WTC11 (cell line): ENCODE results near the gene PHACTR2. TPM values are rescaled to one million over a fixed set of nuclear protein-coding genes. Genes with fewer than 3 reads are reported as not detected.
A peak's percentile ranks its signal among the peaks of the same experiment; 100 is the strongest.

ENCODE experiments used
- ATAC-seq: fragments of 200-7000 bp; cut with Tn5 transposase; 2 replicates; pipeline ENCODE4 v1.10.0; 2021; ENCODE audit warnings: mild to moderate bottlenecking, moderate library complexity
- Bru-seq: library from RNA; stranded (reverse); fragments of 400-500 nt; gene quantifications from one replicate; lab custom pipeline; 2021; lab: Mats Ljungman, UMichigan
- CTCF ChIA-PET: fragments of 300-600 bp; sonication (Branson Sonifier 250); formaldehyde crosslinking; loops from one replicate; lab custom pipeline; 2021; ENCODE audit warnings: antibody characterized with exemption; lab: Charles Lee
- POLR2A ChIA-PET: fragments of 350-600 bp; sonication (Branson Sonifier 250); formaldehyde crosslinking; loops from one replicate; lab custom pipeline; 2021; ENCODE audit warnings: antibody characterized with exemption; lab: Charles Lee
- DNase-seq: peaks from one replicate; pipeline ENCODE4 v3.0.0; 2021; ENCODE audit warnings: low spot score
- H3K27ac Mint-ChIP-seq: 2 replicates; pipeline ENCODE4 v1.8.0; 2021; ENCODE audit warnings: mixed read lengths
- H3K27me3 Mint-ChIP-seq: 2 replicates; pipeline ENCODE4 v1.8.0; 2021; ENCODE audit warnings: low read depth, mild to moderate bottlenecking, moderate library complexity, mixed read lengths
- H3K36me3 Mint-ChIP-seq: 2 replicates; pipeline ENCODE4 v1.8.0; 2021; ENCODE audit warnings: mixed read lengths
- H3K4me1 Mint-ChIP-seq: 2 replicates; pipeline ENCODE4 v1.8.0; 2022; ENCODE audit warnings: mixed read lengths
- H3K4me3 Mint-ChIP-seq: 2 replicates; pipeline ENCODE4 v1.8.0; 2021; ENCODE audit warnings: mild to moderate bottlenecking, moderate library complexity, mixed read lengths
- H3K9me3 Mint-ChIP-seq: 2 replicates; pipeline ENCODE4 v1.8.0; 2021; ENCODE audit warnings: mixed read lengths
- CREM ChIP-seq: sonication (generic); formaldehyde crosslinking; IDR thresholded peaks from 2 replicates; pipeline ENCODE4 v1.8.1; 2022; ENCODE audit warnings: mild to moderate bottlenecking, missing genetic modification reagents, moderate library complexity
- E2F5 ChIP-seq: sonication (generic); formaldehyde crosslinking; IDR thresholded peaks from 2 replicates; pipeline ENCODE4 v1.8.1; 2022; ENCODE audit warnings: mild to moderate bottlenecking, moderate library complexity, missing genetic modification reagents
- ETV6 ChIP-seq: sonication (generic); formaldehyde crosslinking; IDR thresholded peaks from 2 replicates; pipeline ENCODE4 v1.8.1; 2022; ENCODE audit warnings: mild to moderate bottlenecking, missing genetic modification reagents
- FOXP1 ChIP-seq: sonication (generic); formaldehyde crosslinking; IDR thresholded peaks from 2 replicates; pipeline ENCODE4 v1.8.0; 2022; ENCODE audit warnings: missing genetic modification reagents, mild to moderate bottlenecking, moderate library complexity, borderline replicate concordance
- GABPB1 ChIP-seq: sonication (generic); formaldehyde crosslinking; IDR thresholded peaks from 2 replicates; pipeline ENCODE4 v1.8.1; 2023; ENCODE audit warnings: mild to moderate bottlenecking, missing genetic modification reagents
- HMGXB4 ChIP-seq: sonication (generic); formaldehyde crosslinking; IDR thresholded peaks from 2 replicates; pipeline ENCODE4 v1.8.1; 2023; ENCODE audit warnings: mild to moderate bottlenecking, moderate library complexity, missing genetic modification reagents
- MYBL2 ChIP-seq: sonication (generic); formaldehyde crosslinking; IDR thresholded peaks from 2 replicates; pipeline ENCODE4 v1.8.1; 2023; ENCODE audit warnings: mild to moderate bottlenecking, moderate library complexity, missing genetic modification reagents
- NFATC4 ChIP-seq: fragments of 250-450 bp; sonication (Bioruptor Pico); IDR thresholded peaks from 2 replicates; pipeline ENCODE4 v1.9.0; 2021; ENCODE audit warnings: mild to moderate bottlenecking
- NR2C2 ChIP-seq: sonication (generic); formaldehyde crosslinking; IDR thresholded peaks from 2 replicates; pipeline ENCODE4 v1.8.0; 2022; ENCODE audit warnings: mild to moderate bottlenecking, missing genetic modification reagents
- TEAD1 ChIP-seq: sonication (generic); formaldehyde crosslinking; IDR thresholded peaks from 2 replicates; pipeline ENCODE4 v1.8.0; 2022; ENCODE audit warnings: mild to moderate bottlenecking, missing genetic modification reagents
- TP53 ChIP-seq: sonication (generic); formaldehyde crosslinking; IDR thresholded peaks from 2 replicates; pipeline ENCODE4 v1.8.1; 2023; ENCODE audit warnings: mild to moderate bottlenecking, missing genetic modification reagents
- ZNF232 ChIP-seq: sonication (generic); formaldehyde crosslinking; IDR thresholded peaks from 2 replicates; pipeline ENCODE4 v1.8.0; 2022; ENCODE audit warnings: mild to moderate bottlenecking, missing genetic modification reagents
- ZNF263 ChIP-seq: sonication (generic); formaldehyde crosslinking; IDR thresholded peaks from 2 replicates; pipeline ENCODE4 v1.8.1; 2022; ENCODE audit warnings: low read depth, mild to moderate bottlenecking, moderate library complexity, missing genetic modification reagents
- ZNF416 ChIP-seq: fragments of 250-450 bp; sonication (Bioruptor Pico); IDR thresholded peaks from 2 replicates; pipeline ENCODE4 v1.9.0; 2021; ENCODE audit warnings: mild to moderate bottlenecking, inconsistent platforms
- long read RNA-seq, 3 experiments: library from RNA in 1 of 3; library from capped mRNA in 1 of 3; library from polyadenylated mRNA in 1 of 3; unstranded in 2 of 3; stranded (forward) in 1 of 3; transcript quantifications; one replicate each; pipeline ENCODE4 v2.0.0, GENCODE V29; 2021
- total RNA-seq: library from RNA; stranded (reverse); gene quantifications from 3 replicates; pipeline ENCODE4 v1.2.3, GENCODE V29; 2021
- TF ChIP-seq, protein P1 (sequence below): fragments of 200-600 bp; IDR thresholded peaks from 2 replicates; pipeline ENCODE4 v1.8.0; 2022; ENCODE audit warnings: antibody characterized with exemption
- TF ChIP-seq, protein P2 (sequence below): sonication (generic); formaldehyde crosslinking; IDR thresholded peaks from 2 replicates; pipeline ENCODE4 v1.8.1; 2022; ENCODE audit warnings: mild to moderate bottlenecking, missing genetic modification reagents, moderate library complexity, borderline replicate concordance
- TF ChIP-seq, protein P3 (sequence below): sonication (generic); formaldehyde crosslinking; IDR thresholded peaks from 2 replicates; pipeline ENCODE4 v1.8.0; 2022; ENCODE audit warnings: mild to moderate bottlenecking, missing genetic modification reagents
- TF ChIP-seq, protein P4 (sequence below): fragments of 250-450 bp; sonication (Bioruptor Pico); IDR thresholded peaks from 2 replicates; pipeline ENCODE4 v1.9.0; 2021; ENCODE audit warnings: mild to moderate bottlenecking, borderline replicate concordance
- TF ChIP-seq, protein P5 (sequence below): sonication (generic); formaldehyde crosslinking; IDR thresholded peaks from 2 replicates; pipeline ENCODE4 v1.8.0; 2022; ENCODE audit warnings: mild to moderate bottlenecking, missing genetic modification reagents

The PHACTR2 gene
- total RNA-seq = 72.6 to 90.5 TPM (median 80.2 TPM) in 3 replicates
- Bru-seq, nascent RNA = percentile 77 among the genes with signal in this experiment
- long read RNA-seq, experiment 1, full-length matches to known transcripts = 119 of 174 reads
- long read RNA-seq, experiment 1, partial matches to known transcripts = 23 of 174 reads
- long read RNA-seq, experiment 1, other reads (novel, unspliced or antisense) = 32 of 174 reads
- long read RNA-seq, experiment 2, full-length matches to known transcripts = 3 of 10 reads
- long read RNA-seq, experiment 2, partial matches to known transcripts = 3 of 10 reads
- long read RNA-seq, experiment 2, other reads (novel, unspliced or antisense) = 4 of 10 reads
- long read RNA-seq, experiment 3, full-length matches to known transcripts = 6 of 21 reads
- long read RNA-seq, experiment 3, partial matches to known transcripts = 12 of 21 reads
- long read RNA-seq, experiment 3, other reads (novel, unspliced or antisense) = 3 of 21 reads

- Mint-ChIP-seq H3K27me3 (no peaks in the 10 kb centered on the region), H3K9me3 (peaks cover 14% of the 10 kb centered on the region), H3K36me3 (peaks cover 15% of the 10 kb centered on the region), H3K27ac (peak within 1 kb of the TSS; percentile 95), H3K4me3 (peak within 1 kb of the TSS; percentile 89), H3K4me1 (peaks cover 75% of the 10 kb centered on the region)
- peak; percentile 89 for DNase-seq
- CTCF ChIA-PET = interaction anchor here (0.9 to 2.3 kb wide), 3 partner anchors 11 to 110 kb away, joined by 3 to 8 read pairs (median 5); no protein-coding TSS in a partner anchor
- peak; percentile 89 for ATAC-seq
- POLR2A ChIA-PET = interaction anchor here (0.6 to 2.1 kb wide), 4 partner anchors 16 to 165 kb away, joined by 3 to 5 read pairs (median 3); partner anchors contain the start of gene LTV1
- TF ChIP-seq NR2C2 (CRISPR knock-in tag) (0 out of 2 replicates have a peak, but pooled peaks have one; percentile 41), NFATC4 (CRISPR knock-in tag) (no peak), ZNF263 (CRISPR knock-in tag) (no peak), ZNF232 (CRISPR knock-in tag) (0 out of 2 replicates have a peak, but pooled peaks have one; percentile 39), GABPB1 (CRISPR knock-in tag) (no peak; the same call in 1 of the 2 replicates), HMGXB4 (CRISPR knock-in tag) (peak; percentile 91; the same call in 1 of the 2 replicates), E2F5 (CRISPR knock-in tag) (peak; percentile 63; the same call in 1 of the 2 replicates), TP53 (CRISPR knock-in tag) (no peak), CREM (CRISPR knock-in tag) (peak; percentile 56; the same call in 1 of the 2 replicates), ZNF416 (CRISPR knock-in tag) (no peak), ETV6 (CRISPR knock-in tag) (peak; percentile 32; the same call in 1 of the 2 replicates), TEAD1 (CRISPR knock-in tag) (0 out of 2 replicates have a peak, but pooled peaks have one; percentile 18), MYBL2 (CRISPR knock-in tag) (no peak; the same call in 1 of the 2 replicates), FOXP1 (peak; percentile 68; the same call in 1 of the 2 replicates)
- TF ChIP-seq, protein P1, sequence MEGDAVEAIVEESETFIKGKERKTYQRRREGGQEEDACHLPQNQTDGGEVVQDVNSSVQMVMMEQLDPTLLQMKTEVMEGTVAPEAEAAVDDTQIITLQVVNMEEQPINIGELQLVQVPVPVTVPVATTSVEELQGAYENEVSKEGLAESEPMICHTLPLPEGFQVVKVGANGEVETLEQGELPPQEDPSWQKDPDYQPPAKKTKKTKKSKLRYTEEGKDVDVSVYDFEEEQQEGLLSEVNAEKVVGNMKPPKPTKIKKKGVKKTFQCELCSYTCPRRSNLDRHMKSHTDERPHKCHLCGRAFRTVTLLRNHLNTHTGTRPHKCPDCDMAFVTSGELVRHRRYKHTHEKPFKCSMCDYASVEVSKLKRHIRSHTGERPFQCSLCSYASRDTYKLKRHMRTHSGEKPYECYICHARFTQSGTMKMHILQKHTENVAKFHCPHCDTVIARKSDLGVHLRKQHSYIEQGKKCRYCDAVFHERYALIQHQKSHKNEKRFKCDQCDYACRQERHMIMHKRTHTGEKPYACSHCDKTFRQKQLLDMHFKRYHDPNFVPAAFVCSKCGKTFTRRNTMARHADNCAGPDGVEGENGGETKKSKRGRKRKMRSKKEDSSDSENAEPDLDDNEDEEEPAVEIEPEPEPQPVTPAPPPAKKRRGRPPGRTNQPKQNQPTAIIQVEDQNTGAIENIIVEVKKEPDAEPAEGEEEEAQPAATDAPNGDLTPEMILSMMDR = no peak
- TF ChIP-seq, protein P2, sequence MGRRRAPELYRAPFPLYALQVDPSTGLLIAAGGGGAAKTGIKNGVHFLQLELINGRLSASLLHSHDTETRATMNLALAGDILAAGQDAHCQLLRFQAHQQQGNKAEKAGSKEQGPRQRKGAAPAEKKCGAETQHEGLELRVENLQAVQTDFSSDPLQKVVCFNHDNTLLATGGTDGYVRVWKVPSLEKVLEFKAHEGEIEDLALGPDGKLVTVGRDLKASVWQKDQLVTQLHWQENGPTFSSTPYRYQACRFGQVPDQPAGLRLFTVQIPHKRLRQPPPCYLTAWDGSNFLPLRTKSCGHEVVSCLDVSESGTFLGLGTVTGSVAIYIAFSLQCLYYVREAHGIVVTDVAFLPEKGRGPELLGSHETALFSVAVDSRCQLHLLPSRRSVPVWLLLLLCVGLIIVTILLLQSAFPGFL (CRISPR knock-in tag) = peak; percentile 22; the same call in 1 of the 2 replicates
- TF ChIP-seq, protein P3, sequence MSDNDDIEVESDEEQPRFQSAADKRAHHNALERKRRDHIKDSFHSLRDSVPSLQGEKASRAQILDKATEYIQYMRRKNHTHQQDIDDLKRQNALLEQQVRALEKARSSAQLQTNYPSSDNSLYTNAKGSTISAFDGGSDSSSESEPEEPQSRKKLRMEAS (CRISPR knock-in tag) = 0 out of 2 replicates have a peak, but pooled peaks have one; percentile 23
- TF ChIP-seq, protein P4, sequence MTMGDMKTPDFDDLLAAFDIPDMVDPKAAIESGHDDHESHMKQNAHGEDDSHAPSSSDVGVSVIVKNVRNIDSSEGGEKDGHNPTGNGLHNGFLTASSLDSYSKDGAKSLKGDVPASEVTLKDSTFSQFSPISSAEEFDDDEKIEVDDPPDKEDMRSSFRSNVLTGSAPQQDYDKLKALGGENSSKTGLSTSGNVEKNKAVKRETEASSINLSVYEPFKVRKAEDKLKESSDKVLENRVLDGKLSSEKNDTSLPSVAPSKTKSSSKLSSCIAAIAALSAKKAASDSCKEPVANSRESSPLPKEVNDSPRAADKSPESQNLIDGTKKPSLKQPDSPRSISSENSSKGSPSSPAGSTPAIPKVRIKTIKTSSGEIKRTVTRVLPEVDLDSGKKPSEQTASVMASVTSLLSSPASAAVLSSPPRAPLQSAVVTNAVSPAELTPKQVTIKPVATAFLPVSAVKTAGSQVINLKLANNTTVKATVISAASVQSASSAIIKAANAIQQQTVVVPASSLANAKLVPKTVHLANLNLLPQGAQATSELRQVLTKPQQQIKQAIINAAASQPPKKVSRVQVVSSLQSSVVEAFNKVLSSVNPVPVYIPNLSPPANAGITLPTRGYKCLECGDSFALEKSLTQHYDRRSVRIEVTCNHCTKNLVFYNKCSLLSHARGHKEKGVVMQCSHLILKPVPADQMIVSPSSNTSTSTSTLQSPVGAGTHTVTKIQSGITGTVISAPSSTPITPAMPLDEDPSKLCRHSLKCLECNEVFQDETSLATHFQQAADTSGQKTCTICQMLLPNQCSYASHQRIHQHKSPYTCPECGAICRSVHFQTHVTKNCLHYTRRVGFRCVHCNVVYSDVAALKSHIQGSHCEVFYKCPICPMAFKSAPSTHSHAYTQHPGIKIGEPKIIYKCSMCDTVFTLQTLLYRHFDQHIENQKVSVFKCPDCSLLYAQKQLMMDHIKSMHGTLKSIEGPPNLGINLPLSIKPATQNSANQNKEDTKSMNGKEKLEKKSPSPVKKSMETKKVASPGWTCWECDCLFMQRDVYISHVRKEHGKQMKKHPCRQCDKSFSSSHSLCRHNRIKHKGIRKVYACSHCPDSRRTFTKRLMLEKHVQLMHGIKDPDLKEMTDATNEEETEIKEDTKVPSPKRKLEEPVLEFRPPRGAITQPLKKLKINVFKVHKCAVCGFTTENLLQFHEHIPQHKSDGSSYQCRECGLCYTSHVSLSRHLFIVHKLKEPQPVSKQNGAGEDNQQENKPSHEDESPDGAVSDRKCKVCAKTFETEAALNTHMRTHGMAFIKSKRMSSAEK (CRISPR knock-in tag) = 0 out of 2 replicates have a peak, but pooled peaks have one; percentile 11
- TF ChIP-seq, protein P5, sequence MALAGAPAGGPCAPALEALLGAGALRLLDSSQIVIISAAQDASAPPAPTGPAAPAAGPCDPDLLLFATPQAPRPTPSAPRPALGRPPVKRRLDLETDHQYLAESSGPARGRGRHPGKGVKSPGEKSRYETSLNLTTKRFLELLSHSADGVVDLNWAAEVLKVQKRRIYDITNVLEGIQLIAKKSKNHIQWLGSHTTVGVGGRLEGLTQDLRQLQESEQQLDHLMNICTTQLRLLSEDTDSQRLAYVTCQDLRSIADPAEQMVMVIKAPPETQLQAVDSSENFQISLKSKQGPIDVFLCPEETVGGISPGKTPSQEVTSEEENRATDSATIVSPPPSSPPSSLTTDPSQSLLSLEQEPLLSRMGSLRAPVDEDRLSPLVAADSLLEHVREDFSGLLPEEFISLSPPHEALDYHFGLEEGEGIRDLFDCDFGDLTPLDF (CRISPR knock-in tag) = no peak
Observed at GRCh38 chr6:143677891-143678791, at the start of gene PHACTR2. Gene PHACTR2 (plus strand): TSS chr6:143677965. CDS start chr6:143678164, 199 bp downstream.
